BJ (cell line): Measurements from ENCODE around the gene GSTT4. TPM values are rescaled to one million over a fixed set of nuclear protein-coding genes. Genes with fewer than 3 reads are reported as not detected.

Experiments
- CTCF ChIA-PET: fragments of 350-600 bp; formaldehyde crosslinking; extraction: SDS; loops from one replicate; lab custom pipeline; 2021; ENCODE audit warnings: antibody characterized with exemption, inconsistent platforms; lab: Yijun Ruan, JAX
- POLR2A ChIA-PET: fragments of 300-600 bp; sonication (Branson Sonifier 250); formaldehyde crosslinking; extraction: SDS; loops from one replicate; lab custom pipeline; 2021; ENCODE audit warnings: antibody characterized with exemption; lab: Charles Lee
- DNase-seq: peaks from one replicate; pipeline ENCODE4 v3.0.0-alpha.2; 2011; ENCODE audit warnings: low read depth
- H3K27me3 ChIP-seq: 2 replicates; pipeline ENCODE4 v1.6.0; 2011; ENCODE audit warnings: low read length; ENCODE audit not compliant: control insufficient read depth, insufficient read depth
- H3K36me3 ChIP-seq: 2 replicates; pipeline ENCODE4 v1.5.1; 2011; ENCODE audit warnings: low read length; ENCODE audit not compliant: control insufficient read depth, insufficient read depth
- H3K4me3 ChIP-seq: 2 replicates; pipeline ENCODE4 v1.5.1; 2011; ENCODE audit warnings: low read depth, mild to moderate bottlenecking, control low read depth, low read length
- CTCF ChIP-seq: IDR thresholded peaks from 2 replicates; pipeline ENCODE4 v1.5.1; 2011; ENCODE audit warnings: low read depth, mild to moderate bottlenecking, control low read depth, inconsistent platforms, low read length, moderate library complexity; ENCODE audit not compliant: insufficient read depth
- polyA plus RNA-seq: library from polyadenylated mRNA; depleted of rRNA; stranded (reverse); fragments of >200 nt; gene quantifications from 2 replicates; pipeline ENCODE4 v1.2.3, GENCODE V29; 2011

The GSTT4 gene
- polyA plus RNA-seq, 1 experiment = not detected

GRCh38 chr22:24008022-24008283, 2.7 kb upstream of the GSTT4 start:
- no peak for DNase-seq
- ChIA-PET CTCF (no interaction called here), POLR2A (no interaction called here)
- no peak for TF ChIP-seq CTCF
- peaks cover 3% of the 10 kb centered on the region; the same call in 1 of the 2 replicates for H3K27me3 ChIP-seq
- no peak overlapping the region for H3K4me3 ChIP-seq
- no peaks in the 10 kb centered on the region for H3K36me3 ChIP-seq

GRCh38 chr22:24007253-24008021, 2.2 kb upstream of the GSTT4 start:
- Histone ChIP-seq H3K27me3 (peaks cover 3% of the 10 kb centered on the region; the same call in 1 of the 2 replicates), H3K4me3 (no peak overlapping the region), H3K36me3 (no peaks in the 10 kb centered on the region)
- CTCF ChIA-PET = no interaction called here
- TF ChIP-seq CTCF = no peak
- POLR2A ChIA-PET = no interaction called here
- DNase-seq = no peak

GRCh38 chr22:24006914-24007214, 1.6 kb upstream of the GSTT4 start:
- Histone ChIP-seq H3K27me3 (peaks cover 3% of the 10 kb centered on the region; the same call in 1 of the 2 replicates), H3K36me3 (no peaks in the 10 kb centered on the region), H3K4me3 (no peak overlapping the region)
- no peak for TF ChIP-seq CTCF
- POLR2A ChIA-PET = no interaction called here
- DNase-seq = no peak
- CTCF ChIA-PET = no interaction called here

GRCh38 chr22:24006207-24006913, 1.1 kb upstream of the GSTT4 start:
- CTCF ChIA-PET = interaction anchor here (0.6 to 0.9 kb wide), 2 partner anchors 50 to 504 kb away, joined by 3 read pairs; no protein-coding TSS in a partner anchor
- DNase-seq = no peak
- Histone ChIP-seq H3K36me3 (no peaks in the 10 kb centered on the region), H3K27me3 (peaks cover 3% of the 10 kb centered on the region; the same call in 1 of the 2 replicates), H3K4me3 (no peak overlapping the region)
- TF ChIP-seq CTCF = no peak
- POLR2A ChIA-PET = no interaction called here

- CTCF ChIA-PET = interaction anchor here (2.0 kb wide), 1 partner anchor 171 kb away, joined by 6 read pairs; no protein-coding TSS in a partner anchor
- no peak for TF ChIP-seq CTCF
These were observed 1.4 kb downstream of the GSTT4 start for GRCh38 chr22:24003887-24004286.

More at GRCh38 chr22:24003887-24004286, 1.4 kb downstream of the GSTT4 start:
- POLR2A ChIA-PET = no interaction called here
- Histone ChIP-seq H3K36me3 (no peaks in the 10 kb centered on the region), H3K27me3 (peaks cover 3% of the 10 kb centered on the region; the same call in 1 of the 2 replicates), H3K4me3 (no peak overlapping the region)
- no peak for DNase-seq
